Measurements from ENCODE around the gene SLC25A1. TPM values are rescaled to one million over a fixed set of nuclear protein-coding genes. Genes with fewer than 3 reads are reported as not detected.
A peak's percentile ranks its signal among the peaks of the same experiment; 100 is the strongest.

Gene SLC25A1
- total RNA-seq, 1 experiment from 2014 or later = 151 TPM

GRCh38 chr22:19169947-19170318, 8.6 kb downstream of the SLC25A1 start:
- Histone ChIP-seq H3K79me2 (ENCODE audit: insufficient read depth, low read length) (peaks cover 10% of the 10 kb centered on the region; the same call in 1 of the 2 replicates), H3K27me3 (ENCODE audit: insufficient read depth, low read length) (peaks cover 4% of the 10 kb centered on the region; the same call in 1 of the 2 replicates), H4K91ac (ENCODE audit: insufficient read length, low read depth, low read length) (no peak overlapping the region), H2BK20ac (ENCODE audit: low read depth, low read length, poor library complexity, severe bottlenecking) (no peak overlapping the region), H3K18ac (ENCODE audit: insufficient read length, low read depth, low read length) (no peak overlapping the region), H3K27ac (ENCODE audit: insufficient read length, low read depth, low read length) (no peak overlapping the region), H2BK5ac (ENCODE audit: insufficient read length, low read length) (no peak overlapping the region), H4K20me1 (ENCODE audit: control insufficient read depth, insufficient read depth, insufficient read length) (no peaks in the 10 kb centered on the region), H4K8ac (replicated peaks; ENCODE audit: insufficient read length, low read depth, low read length) (no peak overlapping the region), H3K4me1 (ENCODE audit: insufficient read depth, low read length) (peaks cover 3% of the 10 kb centered on the region; the same call in 1 of the 2 replicates), H2BK12ac (ENCODE audit: insufficient read length, low read depth, low read length) (no peak overlapping the region), H4K5ac (ENCODE audit: insufficient read length, low read depth, low read length) (no peak overlapping the region), H3K9ac (ENCODE audit: extremely low read depth, insufficient read length, low read length) (no peak overlapping the region), H3K23me2 (ENCODE audit: insufficient read length, low read depth, low read length, poor library complexity, severe bottlenecking) (peaks cover 15% of the 10 kb centered on the region), H3K23ac (ENCODE audit: insufficient read length, low read depth, low read length) (no peak overlapping the region), H3K4me2 (ENCODE audit: insufficient read depth, insufficient read length, low read length) (no peak overlapping the region), H3K4ac (ENCODE audit: low read depth, low read length) (no peak overlapping the region), H2AFZ (ENCODE audit: low read length) (no peak overlapping the region), H2BK120ac (ENCODE audit: low read depth, low read length, poor library complexity, severe bottlenecking) (no peak overlapping the region), H3T11ph (ENCODE audit: low read length) (no peak overlapping the region), H3K56ac (ENCODE audit: insufficient read length, low read depth, low read length) (no peak overlapping the region), H3K79me1 (ENCODE audit: insufficient read depth, low read depth, low read length, poor library complexity, severe bottlenecking) (peaks cover 6% of the 10 kb centered on the region), H2BK15ac (ENCODE audit: low read depth, low read length) (no peak overlapping the region), H3K9me3 (ENCODE audit: control insufficient read depth, low read depth, low read length) (no peaks in the 10 kb centered on the region), H2AK5ac (ENCODE audit: insufficient read length, low read length) (no peak overlapping the region), H3K14ac (ENCODE audit: insufficient read depth, low read length) (no peak overlapping the region; the same call in 1 of the 2 replicates)
- no peak for TF ChIP-seq CTCF (conservative IDR thresholded peaks at IDR 0.05)
- Mint-ChIP-seq H3K27me3 (ENCODE audit: low read depth) (peaks cover 64% of the 10 kb centered on the region), H3K36me3 (ENCODE audit: insufficient read depth in 1 of 3, low read depth in 3 of 3) (peaks cover 0 to 10% (median 8%) of the 10 kb centered on the region in 3 experiments; a peak in 3 of 7 replicates), H3K27ac (no peak overlapping the region), H3K9me3 (no peaks in the 10 kb centered on the region), H3K4me1 (peaks cover 35 to 48% of the 10 kb centered on the region in 2 experiments), H3K4me3 (peak overlapping the region; percentile 93 to 95)
- no CpG with 5 or more reads among the region's 7 CpGs for WGBS (ENCODE audit: extremely low coverage, insufficient read length, low lambda C conversion rate)
- no peak for DNase-seq

Data from H9 (cell line).